GM13977 (cell line): ENCODE results near the gene C6orf132.

Experiments
- DNase-seq: peaks from one replicate; pipeline ENCODE4 v3.0.0; 2012; ENCODE audit warnings: low spot score
- CTCF ChIP-seq: IDR thresholded peaks from 2 replicates; pipeline ENCODE4 v1.5.1; 2012; ENCODE audit warnings: mild to moderate bottlenecking, control low read depth; ENCODE audit not compliant: insufficient read depth; ENCODE audit errors: extremely low read depth, missing control alignments
- in situ Hi-C: fragments of 300-500 bp; cut with MboI; formaldehyde crosslinking; loops from one replicate; pipeline ENCODE4 v1.12.0; 2022; ENCODE audit warnings: low sequenced_read_pairs, low pct_unique_long_range_greater_than_20kb, mixed read lengths, inconsistent platforms; ENCODE audit not compliant: unreplicated experiment

C6orf132 gene

GRCh38 chr6:42128460-42129359, 13.7 kb downstream of the C6orf132 start:
- TF ChIP-seq CTCF = no peak
- no peak for DNase-seq
- in situ Hi-C loops = no loop called here

DNA sequence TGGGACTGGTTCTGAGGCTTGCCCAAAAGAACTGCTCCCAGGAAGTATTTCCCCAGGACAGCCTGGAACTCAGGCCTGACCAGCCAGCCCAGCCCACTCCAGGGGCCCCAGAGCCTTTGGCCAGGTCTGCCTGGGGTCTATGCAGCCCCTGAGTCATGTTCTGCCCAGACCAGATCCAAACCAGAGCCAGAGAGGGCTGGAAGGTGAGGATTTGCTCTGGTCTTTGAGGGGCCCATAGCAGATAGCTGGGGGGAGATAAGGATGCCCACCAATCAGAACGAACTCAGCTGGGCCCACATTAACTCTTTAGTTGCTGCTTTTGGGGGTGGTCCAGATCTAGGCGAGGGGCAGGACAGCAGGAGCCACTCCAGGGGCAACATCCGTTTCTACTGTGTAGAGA, 16.8 kb downstream of the C6orf132 start:
- DNase-seq = no peak
- TF ChIP-seq CTCF = no peak
- in situ Hi-C loops = no loop called here

- TF ChIP-seq CTCF = no peak
- in situ Hi-C loops = no loop called here
- DNase-seq = no peak
Measured at GRCh38 chr6:42125231-42125630, 17.2 kb downstream of the C6orf132 start.

DNA sequence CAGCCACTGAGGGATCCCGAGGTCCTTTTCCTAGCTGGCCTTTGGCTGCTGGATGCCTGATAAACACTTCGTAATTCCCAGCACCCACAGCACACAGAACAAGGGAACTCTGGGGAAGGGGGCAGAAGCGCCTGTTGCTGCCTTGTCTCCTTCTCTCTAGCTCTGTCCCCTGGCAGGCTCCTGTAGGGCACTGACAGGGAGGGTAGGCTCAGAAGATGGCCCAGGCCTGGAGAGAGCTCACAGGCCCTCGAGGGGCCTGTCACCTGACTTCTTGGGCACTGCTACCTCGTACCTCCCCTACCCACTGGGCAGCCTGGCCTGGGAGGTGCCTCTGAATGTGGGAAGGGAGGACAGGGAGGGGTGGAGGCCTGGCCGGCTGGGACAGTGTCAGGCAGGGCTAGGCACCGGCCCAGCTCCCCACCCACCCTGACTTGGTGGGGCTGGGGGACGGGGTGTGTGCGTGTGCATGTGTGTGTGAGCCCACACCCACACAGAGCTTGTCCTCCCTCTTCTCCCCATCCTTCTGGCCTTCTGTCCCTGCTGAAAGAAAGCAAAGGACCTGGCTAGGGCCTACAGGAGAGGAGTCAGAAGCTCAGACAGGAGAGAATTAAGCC, 18.1 kb downstream of the C6orf132 start:
- in situ Hi-C loops = no loop called here
- no peak for DNase-seq
- TF ChIP-seq CTCF = no peak

- TF ChIP-seq CTCF = no peak
- in situ Hi-C loops = no loop called here
- no peak for DNase-seq
Measured at GRCh38 chr6:42123379-42124103, 18.9 kb downstream of the C6orf132 start.

DNA sequence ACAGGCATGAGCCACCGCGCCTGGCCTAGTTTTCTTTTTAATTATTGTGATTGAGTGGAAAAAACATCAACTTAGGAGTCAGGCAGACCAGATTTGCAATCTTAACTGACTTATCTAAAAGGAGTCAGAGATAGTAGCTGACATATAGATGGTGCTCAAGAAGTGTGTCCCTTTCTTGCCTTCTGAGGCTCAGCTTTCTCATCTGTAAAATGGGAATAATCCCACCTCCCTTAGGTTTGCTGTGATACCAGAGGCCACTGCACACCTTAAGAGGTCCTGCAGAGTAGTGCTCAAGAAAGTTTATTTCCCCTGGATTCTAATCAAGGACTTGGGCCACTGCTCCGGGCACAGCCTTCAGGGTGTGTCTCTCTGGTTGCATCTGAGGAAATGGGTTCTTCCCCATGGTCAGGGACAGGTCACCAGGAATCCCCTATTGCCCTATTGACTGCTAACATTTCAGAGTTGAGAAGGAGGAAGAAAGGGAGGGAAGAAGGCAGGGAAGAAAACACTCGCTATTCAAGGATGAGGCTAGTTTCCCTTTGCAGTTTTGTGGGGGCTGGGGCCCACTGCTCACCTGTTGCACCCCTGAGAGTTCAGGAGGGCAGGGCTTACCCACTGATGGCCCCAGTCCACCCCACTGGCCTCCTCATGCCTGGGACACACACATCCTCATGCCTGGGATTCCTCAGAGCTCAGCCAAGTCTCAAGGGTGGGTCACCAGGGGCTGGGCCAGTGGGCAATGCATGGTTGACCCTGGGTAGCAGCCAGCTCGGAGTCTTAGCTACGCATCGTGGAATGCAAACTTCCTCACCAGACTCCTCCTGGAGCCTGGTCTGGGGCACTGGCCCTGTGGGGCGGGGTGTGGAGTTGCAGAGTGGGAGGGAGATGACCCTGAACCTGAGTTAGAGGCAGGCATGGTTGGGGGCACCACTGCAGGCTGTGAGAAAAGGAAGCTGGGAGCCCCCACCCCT, 21.2 kb downstream of the C6orf132 start:
- in situ Hi-C loops = no loop called here
- no peak for DNase-seq
- no peak for TF ChIP-seq CTCF
